ENCODE results near the gene MAG.

The MAG gene

DNA sequence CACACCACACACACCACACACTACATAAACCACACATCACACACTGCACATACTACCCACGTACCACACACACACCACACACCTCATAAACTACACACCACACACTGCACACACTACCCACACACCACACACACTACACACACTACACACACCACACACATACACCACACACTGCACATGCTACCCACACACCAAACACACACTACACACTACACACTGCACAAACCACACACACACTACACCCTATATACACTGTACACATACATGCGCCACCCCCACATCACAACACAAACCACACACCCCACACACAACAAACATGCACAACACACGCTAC, 5.5 kb downstream of the MAG start:
- in situ Hi-C loops (cut with MboI; ENCODE audit: low sequenced_read_pairs), result no loop called here

DNA sequence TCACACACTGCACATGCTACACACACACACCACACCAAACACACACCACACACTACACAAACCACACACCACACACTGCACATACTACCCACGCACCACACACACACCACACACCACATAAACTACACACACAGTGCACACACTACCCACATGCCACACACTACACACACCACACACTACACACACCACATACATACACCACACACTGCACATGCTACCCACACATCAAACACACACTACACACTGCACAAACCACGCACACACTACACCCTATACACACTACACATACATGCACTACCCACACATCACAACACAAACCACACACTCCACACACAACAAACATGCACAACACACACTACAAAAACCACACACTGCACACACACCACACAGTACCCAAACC, 6.0 kb downstream of the MAG start:
- in situ Hi-C loops (cut with MboI; ENCODE audit: low sequenced_read_pairs), result no loop called here

DNA sequence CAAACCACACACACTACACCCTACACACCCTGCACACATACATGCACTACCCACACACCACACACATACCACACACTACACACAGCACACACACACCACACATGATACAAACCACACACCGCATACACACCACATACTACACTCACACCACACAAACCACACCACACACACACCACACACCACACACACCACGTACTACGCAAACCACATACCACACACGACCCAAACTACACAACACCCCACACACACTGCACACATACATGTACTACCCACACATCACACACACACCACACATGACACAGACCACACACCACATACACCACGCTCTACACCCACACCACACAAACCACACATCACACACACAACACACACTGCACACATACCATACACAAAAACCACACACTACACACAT, 6.6 kb downstream of the MAG start:
- in situ Hi-C loops (cut with MboI; ENCODE audit: low sequenced_read_pairs), result no loop called here

DNA sequence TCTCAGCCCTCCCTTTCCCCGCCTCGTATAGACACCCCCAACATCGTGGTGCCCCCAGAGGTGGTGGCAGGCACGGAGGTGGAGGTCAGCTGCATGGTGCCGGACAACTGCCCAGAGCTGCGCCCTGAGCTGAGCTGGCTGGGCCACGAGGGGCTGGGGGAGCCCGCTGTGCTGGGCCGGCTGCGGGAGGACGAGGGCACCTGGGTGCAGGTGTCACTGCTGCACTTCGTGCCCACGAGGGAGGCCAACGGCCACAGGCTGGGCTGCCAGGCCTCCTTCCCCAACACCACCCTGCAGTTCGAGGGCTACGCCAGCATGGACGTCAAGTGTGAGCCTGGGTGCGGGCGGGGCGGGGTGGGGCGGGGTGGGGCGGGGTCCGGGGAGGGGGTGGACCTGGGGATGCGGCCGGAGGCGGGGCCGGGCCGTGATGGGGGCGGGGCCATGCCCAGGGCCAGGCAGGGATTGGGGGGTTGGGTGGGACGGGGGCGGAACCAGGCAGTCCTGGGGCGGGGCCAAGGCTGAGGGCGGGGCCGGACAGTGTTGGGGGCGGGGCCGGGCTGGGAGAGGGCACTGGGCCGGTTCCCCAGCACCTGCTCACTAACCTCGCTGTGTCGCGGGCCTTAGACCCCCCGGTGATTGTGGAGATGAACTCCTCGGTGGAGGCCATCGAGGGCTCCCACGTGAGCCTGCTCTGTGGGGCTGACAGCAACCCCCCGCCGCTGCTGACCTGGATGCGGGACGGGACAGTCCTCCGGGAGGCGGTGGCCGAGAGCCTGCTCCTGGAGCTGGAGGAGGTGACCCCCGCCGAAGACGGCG, 7.8 kb downstream of the MAG start:
- in situ Hi-C loops (cut with MboI; ENCODE audit: low sequenced_read_pairs), result no loop called here

DNA sequence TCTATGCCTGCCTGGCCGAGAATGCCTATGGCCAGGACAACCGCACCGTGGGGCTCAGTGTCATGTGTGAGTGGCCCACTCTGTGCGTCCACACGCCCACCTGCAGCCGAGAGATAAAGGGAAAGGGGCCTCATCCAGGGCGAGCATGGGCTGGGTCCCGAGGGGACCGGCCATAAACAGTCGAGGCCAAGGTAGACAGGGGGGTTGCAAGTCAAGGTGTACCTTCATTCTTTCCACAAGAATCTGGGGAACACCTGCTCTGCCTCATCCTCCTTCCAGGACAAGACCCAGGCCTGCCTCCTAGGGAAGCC, 8.3 kb downstream of the MAG start:
- in situ Hi-C loops (cut with MboI; ENCODE audit: low sequenced_read_pairs), result no loop called here

DNA sequence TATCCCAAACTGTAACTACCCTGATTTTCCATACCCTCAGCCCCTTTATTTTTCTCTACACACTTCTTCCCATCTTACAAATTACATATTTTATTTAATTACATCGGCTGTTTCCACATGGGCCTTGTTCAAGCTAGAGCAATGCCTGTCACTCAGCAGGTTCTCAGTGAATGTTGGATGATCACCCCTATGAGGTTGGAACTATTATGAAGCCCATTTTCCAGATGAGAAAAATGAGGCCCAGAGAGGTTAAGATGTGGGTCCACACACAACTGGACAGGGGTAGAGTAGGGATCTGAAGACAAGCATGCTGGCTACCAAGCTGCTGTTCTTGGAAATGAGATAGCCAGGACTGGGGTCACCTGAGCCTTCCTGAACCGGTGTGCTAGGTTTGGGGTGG, 10.0 kb downstream of the MAG start:
- in situ Hi-C loops (cut with MboI; ENCODE audit: low sequenced_read_pairs), result no loop called here

DNA sequence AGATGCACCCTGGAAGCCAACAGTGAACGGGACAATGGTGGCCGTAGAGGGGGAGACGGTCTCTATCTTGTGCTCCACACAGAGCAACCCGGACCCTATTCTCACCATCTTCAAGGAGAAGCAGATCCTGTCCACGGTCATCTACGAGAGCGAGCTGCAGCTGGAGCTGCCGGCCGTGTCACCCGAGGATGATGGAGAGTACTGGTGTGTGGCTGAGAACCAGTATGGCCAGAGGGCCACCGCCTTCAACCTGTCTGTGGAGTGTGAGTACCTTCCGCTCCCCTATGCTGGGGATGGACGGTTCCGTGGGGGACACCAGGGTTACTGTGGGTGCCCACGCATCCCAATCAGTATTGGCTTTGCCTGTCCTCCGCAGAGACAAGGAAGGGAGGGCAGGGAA, 10.5 kb downstream of the MAG start:
- in situ Hi-C loops (cut with MboI; ENCODE audit: low sequenced_read_pairs), result no loop called here

DNA sequence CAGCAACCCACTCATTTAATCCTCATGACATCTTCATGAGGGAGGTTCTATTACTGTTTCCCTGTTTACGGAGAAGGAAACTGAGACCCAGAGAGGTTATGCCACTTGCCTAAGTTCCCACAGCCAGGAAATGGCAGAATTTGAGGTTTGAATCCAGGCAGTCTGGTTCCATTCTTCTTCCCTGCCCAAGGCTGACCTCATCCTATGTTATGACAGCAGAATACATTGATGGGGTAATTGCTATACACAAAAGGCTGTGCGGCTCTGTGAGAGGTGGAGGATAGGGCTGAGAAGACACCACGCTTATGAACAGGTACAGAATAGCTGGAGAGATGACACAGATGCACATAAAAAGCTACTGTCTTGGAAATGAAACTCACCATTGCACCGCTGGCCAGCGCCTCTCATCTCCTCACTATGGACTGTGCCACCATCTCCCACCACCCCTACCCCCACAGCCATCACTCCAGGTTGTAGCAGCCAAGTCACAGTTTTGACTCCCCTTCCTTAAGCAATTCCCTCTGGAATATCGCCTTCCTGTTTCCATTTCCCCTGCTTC, 11.5 kb downstream of the MAG start:
- in situ Hi-C loops (cut with MboI; ENCODE audit: low sequenced_read_pairs), result no loop called here

DNA sequence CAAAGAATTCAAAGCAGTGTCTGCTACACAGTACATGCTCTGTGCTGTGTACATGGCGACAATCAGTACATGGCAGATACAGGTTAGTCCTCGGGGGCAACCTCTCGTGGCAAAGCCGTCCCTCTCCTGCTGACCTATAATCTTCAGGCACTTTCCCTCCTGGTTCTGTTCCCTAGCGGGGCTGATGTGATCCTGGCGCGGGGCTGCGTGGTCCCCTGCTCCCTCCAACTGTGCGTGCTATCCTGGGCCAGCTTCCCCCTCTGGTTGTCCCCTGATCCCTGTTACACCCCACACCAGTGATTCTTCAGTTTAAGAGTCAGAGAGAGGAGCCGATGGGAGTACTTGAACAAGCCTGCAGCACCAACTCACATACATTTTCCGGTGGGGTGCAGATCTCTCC, 12.1 kb downstream of the MAG start:
- in situ Hi-C loops (cut with MboI; ENCODE audit: low sequenced_read_pairs), result no loop called here

DNA sequence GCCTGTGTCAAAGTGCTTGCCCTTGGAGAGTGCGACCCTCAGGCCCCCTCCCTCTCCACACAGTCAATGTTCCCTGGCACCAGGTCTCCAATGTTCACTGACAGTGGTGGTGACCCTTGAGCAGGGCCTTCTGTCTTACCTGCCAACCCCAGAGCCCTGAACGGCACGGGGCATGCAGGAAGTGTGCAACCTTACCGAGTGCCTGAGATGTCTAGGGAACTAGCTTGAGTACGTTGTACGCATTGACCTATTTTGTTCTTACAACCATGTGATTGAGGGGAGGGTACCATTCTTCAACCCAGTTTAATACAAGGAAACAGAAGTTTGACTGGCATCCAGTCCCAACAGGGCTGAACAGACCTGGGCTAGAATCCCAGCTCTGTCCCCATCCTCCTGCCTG, 13.2 kb downstream of the MAG start:
- in situ Hi-C loops (cut with MboI; ENCODE audit: low sequenced_read_pairs), result no loop called here

DNA sequence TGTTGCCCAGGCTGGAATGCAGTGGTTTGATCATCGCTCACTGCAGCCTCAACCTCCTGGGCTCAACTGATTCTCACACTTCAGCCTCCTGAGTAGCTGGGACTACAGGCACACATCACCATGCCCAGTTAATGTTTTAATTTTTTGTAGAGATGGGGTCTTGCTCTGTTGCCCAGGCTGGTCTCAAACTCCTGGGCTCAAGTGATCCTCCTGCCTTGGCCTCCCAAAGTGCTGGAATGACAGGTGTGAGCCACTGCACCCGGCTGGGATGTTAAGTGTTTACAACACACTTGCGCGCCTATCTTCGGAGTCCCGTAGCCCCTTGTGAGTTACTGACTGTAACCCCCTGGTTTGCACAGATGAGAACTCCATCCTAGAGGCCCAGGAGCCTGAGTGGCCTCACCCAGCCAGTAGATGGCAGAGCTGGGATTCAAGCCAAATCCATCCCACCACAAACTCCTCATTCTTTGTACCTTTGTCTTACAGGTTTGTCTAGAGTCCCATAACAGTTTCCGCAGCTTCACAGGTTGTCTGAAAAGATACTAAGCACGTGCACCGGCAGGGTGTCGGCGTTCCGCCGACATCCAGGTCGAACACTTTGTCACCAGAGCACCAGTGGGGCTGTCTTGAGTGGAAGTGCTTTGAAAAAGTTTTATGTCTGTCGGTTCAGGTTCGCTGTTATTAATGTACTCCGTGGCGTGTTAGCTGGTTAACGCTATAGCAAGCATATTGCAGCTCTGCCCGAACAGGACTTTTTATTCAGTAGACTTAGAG, 14.7 kb downstream of the MAG start:
- in situ Hi-C loops (cut with MboI; ENCODE audit: low sequenced_read_pairs), result no loop called here

DNA sequence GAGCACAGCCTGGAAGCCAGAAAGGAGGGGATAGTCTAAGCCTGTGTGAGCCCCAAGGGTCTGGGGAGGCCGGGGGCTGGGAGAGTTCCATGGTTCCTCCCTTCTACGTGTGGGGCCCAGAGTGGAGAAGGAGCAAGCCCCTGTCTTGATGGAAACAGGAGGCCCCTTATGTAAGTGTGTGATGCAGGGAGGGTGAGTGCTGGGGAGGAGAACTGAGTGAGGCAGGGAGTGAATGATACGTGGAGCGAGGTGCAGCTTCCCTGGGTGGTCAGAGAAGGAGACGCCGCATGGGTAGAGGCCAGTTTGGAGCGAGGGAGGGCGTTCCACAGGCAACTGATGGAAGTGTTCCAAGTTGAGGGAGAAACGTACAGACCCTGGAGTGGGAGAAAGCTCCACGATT, 16.0 kb downstream of the MAG start:
- in situ Hi-C loops (cut with MboI; ENCODE audit: low sequenced_read_pairs), result no loop called here

DNA sequence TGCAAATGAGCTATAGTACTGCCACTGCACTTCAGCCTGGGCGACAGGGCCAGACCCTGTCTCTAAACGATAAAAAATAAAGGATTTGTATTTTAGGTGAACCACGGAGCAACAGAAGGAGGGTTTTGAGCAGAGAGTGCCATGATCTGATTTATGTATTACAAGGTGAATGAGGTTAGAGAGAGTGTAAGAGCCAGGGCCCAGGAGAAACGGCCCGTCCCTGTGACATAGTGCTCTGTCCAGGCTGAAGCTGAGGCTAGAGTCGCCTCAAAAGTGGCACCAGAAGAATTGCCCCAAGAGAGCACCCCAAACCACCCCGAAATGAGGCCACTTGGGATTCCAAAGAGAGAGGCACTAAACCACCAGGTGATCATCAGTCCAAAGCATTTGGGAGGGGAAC, 16.9 kb downstream of the MAG start:
- in situ Hi-C loops (cut with MboI; ENCODE audit: low sequenced_read_pairs), result no loop called here

DNA sequence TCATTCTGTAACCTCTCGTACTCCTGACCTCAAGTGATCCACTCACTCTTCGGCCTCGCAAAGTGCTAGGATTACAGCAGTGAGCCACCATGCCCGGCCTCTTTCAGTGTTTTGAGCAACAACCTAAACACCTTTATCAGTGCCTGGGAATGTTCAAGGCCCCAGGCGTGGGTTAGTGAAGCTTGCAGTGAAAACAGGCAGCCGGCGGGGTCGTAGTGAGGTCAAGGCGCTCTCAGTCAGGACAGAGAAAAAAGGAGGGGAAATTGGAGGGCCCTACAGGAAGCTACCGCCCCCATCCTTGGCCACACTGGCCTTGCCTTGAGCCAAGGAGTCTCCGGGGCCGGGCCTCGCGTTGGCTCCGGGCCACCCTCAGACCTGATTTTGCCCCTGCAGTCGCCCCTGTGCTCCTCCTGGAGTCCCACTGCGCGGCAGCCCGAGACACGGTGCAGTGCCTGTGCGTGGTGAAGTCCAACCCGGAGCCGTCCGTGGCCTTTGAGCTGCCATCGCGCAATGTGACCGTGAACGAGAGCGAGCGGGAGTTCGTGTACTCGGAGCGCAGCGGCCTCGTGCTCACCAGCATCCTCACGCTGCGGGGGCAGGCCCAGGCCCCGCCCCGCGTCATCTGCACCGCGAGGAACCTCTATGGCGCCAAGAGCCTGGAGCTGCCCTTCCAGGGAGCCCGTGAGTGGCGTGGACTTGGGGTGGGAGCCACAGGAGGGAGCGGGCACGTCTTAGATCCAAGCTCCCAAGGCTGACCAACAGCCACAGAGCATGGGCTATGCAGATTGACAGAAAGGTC, 17.7 kb downstream of the MAG start:
- in situ Hi-C loops (cut with MboI; ENCODE audit: low sequenced_read_pairs), result no loop called here

DNA sequence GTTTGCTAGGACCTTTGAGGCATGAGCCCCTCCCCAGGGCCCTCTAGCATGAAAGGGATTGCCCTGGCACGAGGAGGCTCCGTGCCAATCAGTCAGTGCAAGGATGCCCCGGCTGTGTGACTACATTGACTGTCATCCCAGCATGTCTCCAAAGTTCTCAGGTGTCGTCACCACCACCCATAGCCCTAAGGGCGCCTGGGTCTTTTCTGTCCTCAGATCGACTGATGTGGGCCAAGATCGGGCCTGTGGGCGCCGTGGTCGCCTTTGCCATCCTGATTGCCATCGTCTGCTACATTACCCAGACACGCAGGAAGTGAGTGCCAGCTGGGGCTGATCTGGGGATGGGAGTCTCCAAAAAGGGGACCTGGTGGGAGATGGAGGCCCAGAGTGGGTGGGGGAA, 18.4 kb downstream of the MAG start:
- in situ Hi-C loops (cut with MboI; ENCODE audit: low sequenced_read_pairs), result no loop called here

DNA sequence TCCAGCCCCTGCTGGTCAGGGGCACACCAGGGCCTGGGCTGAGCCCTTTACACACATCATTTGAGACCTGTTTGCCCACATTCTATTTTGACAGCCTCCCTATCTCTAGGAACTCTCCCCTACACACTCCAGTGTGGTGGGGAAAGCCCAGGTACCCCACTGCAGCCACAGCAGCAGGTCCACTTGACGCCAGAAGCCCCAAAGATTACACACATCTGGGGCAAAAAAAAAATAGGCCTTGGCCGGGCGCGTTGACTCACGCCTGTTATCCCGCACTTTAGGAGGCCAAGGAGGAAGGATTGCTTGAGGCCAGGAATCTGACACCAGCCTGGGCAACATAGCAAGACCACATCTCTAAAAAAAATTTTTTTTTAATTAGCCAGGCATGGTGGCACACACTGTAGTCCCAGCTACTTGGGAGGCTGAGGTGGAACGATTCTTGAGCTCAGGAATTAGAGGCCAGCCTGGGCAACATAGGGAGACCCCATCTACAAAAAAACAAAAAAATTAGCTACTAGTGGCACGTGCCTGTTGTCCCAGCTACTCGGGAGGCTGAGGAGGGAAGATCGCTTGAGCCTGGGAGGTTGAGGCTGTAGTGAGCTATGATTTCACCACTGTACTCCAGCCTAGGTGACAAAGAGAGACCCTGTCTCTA, 19.0 kb downstream of the MAG start:
- in situ Hi-C loops (cut with MboI; ENCODE audit: low sequenced_read_pairs), result no loop called here

DNA sequence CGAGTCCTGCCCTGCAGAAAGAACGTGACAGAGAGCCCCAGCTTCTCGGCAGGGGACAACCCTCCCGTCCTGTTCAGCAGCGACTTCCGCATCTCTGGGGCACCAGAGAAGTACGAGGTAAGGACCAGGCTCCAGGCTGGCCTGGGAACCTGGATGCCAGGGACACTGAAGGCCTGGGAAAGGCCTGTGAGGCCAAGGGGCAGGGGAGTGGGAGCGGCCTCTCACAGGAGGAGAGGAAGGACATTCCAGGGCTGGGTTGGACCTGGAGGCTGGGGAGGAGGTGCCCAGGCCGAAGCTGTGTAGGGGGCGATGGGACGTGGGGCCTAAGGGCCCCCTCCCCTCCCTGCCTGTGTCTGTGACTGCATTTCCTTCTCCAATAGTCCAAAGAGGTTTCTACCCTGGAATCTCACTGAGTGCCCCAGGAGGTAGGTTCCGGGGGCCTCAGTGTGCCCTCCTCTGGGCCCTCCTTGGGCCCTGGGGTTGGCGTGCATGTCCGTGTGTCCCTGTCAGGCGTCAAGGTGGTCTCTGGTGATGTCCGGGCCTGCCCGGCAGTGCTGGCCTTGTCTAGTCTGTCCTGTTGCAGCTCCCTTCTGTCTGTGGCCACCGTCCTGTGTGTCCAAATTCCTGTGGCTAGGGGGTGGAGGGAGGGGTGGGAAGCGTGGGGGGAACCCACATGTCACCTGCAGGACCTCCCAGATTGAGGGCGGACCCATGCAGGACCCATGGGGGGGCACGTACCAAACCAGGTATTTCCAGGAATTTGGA, 20.1 kb downstream of the MAG start:
- in situ Hi-C loops (cut with MboI; ENCODE audit: low sequenced_read_pairs), result no loop called here

DNA sequence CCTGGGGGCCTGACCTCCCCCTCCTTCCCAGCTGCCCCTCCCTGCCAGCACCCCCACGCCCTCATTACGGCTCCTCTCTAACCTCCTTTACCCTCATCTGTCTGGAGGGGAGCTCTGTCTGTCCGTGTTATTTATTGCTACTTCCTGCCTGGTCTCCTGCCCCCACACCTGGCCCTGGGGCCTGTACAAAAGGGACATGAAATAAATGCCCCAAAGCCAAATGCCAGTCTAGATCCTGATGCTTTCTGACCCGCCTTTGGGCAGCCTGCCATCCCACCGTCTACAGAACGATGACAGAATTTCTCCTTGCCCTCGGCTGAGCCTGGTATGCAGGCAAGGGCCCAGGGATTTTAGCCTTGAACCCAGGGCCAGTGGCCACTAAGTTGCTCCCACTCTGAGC, 21.6 kb downstream of the MAG start:
- in situ Hi-C loops (cut with MboI; ENCODE audit: low sequenced_read_pairs), result no loop called here

DNA sequence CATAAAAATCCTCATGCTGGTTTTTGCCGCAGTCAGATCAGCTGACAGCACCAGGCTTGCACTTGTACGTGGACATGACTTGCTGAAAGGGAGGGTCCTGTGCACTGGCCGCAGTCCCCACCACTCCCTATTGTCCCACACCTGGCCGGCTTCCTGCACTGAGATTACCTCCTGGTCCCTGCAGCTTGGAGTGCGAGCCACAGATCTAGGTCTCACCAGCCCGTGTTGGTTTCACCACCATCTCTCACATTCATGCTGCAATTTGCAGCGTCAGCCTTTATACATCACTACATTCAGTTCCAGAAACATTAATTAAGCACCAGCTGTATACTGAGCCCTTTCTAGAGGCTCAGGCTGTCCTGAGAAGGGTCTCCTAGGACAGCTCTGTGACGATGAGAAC, 22.1 kb downstream of the MAG start:
- in situ Hi-C loops (cut with MboI; ENCODE audit: low sequenced_read_pairs), result no loop called here

DNA sequence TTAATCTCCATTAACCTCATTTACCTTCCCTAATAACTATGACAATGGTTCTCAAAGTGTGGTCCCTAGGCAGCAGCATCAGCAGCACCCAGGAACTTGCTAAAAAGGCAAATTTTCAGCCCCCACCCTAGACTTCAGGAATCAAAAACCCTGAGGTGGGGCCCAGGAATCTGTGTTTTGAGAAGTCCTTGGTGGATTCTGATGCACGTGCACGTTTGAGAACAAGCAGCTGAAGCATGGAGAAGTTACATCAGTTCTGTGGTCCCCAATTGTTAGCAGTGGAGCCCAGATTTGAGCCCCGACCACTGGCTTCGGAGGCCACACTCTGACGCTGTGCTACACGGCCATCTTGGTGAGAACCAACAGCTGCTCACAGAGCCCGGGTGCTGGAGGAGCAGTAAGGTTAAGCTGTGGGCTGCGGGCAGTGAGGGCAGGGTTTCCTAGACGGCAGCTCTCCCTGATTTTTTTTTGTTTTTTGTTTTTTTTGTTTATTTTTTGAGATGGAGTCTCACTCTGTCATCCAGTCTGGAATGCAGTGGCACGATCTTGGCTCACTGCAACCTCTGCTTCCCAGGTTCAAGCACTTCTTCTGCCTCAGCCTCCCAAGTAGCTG, 23.0 kb downstream of the MAG start:
- in situ Hi-C loops (cut with MboI; ENCODE audit: low sequenced_read_pairs), result no loop called here
